Measurements from ENCODE around the gene FHL2. TPM values are rescaled to one million over a fixed set of nuclear protein-coding genes. Genes with fewer than 3 reads are reported as not detected.

Gene FHL2
- total RNA-seq, 1 donor from 2014 or later: 751 TPM

DNA sequence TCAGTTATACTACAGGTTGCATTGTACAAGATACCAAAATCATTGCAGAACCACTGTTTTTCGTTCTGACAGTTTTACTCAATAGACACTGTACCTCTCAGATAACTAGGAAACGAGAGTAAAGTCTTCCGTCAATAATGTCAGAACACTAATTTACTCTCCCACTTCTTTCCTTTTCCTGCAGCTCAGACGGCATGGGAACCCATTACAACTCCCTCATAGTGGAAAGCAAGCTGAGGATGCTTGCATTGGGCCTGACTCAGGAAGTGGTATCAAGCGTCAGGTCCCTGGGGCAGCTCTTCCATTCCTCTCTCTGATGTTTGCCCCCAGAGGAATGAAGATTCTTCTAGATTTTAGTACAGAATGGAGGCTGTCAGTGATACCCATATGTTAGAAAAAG, 23.9 kb upstream of the FHL2 start:
- no peak for DNase-seq (ENCODE audit: low read depth)

DNA sequence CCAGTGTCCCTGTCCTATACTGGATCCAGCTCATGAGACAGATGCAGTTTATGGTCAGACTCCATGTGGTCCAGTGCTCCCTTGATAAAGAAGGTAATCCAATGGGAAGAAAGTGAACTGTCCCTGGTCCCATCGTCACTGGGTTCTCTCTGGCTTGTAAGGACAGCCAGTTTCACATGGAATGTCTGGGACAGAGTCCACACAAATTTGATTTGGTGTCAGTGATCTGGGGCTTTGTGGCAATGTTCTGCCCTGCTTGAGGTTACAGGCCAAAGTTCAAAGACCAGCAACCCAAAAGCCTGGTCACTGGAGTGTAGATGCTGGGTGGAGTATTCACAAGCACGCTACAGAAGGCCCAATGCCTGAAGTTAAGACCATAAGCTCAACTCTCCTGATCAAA, 22.2 kb upstream of the FHL2 start:
- no peak for DNase-seq (ENCODE audit: low read depth)

DNA sequence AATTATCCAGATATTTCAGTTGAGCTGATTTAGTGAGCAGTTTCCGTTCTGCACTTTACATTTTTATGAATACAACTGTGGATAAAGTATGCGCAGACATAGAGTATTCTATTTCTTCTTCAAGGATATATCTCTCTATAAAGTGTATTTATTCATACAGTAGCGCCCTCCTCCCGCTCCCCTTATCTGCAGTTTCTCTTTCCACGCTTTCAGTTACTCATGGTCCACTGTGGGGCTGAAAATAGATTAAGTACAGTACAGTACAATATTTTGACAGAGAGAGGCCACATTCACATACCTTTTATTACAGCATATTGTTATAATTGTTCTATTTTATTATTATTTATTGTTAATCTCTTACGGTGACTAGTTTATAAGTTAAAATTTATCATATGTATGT, 19.7 kb upstream of the FHL2 start:
- no peak for DNase-seq (ENCODE audit: low read depth)

DNA sequence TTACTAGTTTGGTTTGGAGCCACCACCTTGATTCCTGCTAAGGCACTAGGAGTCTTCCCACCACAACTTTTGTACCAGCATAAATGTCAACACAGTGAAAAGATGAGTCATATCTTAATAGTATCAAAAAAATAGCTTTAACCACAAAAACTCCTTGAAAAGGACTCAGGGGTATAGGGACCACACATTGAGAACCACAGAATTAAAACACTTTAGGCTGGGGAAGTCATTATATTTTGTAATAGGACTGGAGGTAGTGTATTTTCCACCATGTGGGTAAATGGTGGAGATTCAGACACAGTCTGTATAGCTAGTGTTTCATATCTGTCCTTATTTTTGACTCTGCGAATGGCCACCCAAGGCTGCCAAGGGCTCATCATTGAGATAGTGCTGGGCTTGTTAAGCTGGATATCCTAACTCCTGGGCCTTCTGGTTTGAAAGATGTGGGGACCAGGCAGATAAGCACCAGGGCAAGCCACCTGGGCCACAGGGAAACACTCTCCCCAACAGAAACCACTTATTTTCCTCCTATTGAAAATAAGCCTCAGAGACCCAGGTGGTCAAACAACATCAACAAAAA, 19.1 kb upstream of the FHL2 start:
- DNase-seq (ENCODE audit: low read depth): peak; percentile 78

DNA sequence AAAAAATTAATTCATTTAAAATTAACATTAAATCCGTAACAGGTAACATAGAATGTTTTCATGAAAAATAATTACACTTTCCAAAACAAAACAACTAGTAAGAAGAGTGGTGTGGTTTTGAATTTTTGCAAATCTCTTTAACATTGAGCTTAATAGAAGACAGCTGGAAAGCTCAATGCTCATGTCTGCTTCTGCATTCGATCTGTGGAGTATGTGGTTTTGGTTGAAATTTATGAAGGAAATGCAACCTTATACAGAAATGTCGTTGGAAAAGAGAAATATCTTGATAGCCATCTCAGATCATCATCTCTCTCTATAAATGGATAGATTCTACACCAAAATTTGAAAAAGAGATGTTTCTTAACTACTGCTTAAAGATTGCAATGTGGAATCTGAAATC, 17.3 kb upstream of the FHL2 start:
- no peak for DNase-seq (ENCODE audit: low read depth)

DNA sequence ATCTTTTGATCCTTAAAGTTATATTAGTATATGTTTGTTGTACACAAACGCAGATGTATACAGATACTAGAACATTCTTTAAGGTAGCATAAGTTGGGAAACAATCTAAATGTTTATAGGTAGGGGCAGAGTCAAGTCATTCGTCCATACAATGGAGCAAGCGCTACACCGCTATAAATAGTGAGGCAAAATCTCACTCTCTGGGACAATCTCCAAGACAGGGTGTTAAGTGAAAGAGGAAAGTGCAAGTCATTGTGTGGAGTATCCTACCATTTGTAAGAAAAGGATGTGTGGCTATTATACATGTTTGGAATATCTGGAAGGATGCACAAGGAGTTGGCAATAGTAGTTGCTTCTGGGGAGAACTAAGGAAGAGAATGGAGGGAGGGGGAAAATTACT, 16.2 kb upstream of the FHL2 start:
- DNase-seq (ENCODE audit: low read depth): no peak

DNA sequence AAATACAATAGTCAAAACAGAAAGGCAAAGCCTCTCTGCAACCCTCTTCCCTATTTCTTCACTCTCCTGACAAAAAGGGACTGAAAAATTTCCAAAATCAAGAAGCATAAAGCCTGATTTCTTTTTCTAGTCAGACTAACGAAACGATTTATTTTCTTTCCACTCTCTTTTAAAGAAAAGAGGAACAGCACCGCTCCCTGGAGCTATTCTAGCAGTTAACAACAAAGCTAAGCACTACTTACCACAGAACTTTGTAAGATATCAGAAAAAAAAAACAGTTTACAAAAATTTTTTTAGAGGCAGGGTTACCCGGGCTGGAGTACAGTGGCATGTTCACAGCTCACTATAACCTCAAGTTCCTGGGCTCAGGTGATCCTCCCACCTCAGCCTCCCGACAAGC, 14.4 kb upstream of the FHL2 start:
- DNase-seq (ENCODE audit: low read depth): no peak

DNA sequence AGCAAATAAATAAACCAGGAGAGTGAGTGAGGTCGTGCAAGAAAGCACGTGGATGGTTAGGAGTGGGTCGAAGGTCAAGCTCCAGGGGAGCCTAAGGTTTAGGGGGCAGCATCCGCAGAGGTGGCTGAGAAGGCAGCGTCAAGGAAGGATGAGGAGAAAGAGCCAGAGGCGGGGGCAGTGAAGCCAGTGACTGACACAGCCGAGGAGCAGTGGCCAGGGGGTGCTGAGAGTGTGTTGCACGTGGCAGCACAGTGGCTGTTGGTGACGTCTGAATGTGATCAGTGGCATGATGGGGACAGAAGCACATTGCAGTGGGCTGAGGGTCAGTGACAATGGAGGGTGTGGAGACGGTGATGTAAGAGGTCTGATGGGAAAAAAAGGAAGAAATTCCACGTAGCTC, 13.7 kb upstream of the FHL2 start:
- no peak for DNase-seq (ENCODE audit: low read depth)

DNA sequence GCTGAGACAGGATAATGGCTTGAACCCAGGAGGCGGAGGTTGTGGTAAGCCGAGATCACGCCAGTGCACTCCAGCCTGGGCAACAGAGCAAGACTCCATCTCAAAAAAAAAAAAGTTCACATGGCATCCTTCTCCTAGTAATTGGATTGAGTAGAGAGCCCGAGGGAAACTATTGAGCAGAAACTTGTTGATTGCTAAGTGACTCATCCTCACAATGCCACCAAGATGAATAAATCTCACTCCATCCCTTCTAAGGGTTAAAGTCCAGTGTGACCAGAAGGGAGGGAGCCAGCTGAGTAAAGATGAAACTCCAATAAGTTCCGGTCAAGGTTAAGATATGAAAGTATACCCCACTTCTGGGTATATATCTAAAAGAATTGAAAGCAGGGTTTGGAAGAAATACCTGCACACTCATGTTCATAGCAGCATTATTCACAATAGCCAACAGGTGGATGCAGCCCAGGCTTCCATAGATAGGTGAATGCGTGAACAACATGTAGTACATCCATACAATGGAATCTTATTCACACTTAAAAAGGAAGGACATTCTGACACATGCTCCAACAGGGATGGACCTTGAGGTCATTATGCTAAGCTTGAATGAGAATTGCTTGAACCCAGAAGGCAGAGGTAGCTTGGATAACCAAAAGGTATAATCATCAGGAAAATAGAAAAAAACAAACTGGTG, 13.0 kb upstream of the FHL2 start:
- DNase-seq (ENCODE audit: low read depth): peak; percentile 96

DNA sequence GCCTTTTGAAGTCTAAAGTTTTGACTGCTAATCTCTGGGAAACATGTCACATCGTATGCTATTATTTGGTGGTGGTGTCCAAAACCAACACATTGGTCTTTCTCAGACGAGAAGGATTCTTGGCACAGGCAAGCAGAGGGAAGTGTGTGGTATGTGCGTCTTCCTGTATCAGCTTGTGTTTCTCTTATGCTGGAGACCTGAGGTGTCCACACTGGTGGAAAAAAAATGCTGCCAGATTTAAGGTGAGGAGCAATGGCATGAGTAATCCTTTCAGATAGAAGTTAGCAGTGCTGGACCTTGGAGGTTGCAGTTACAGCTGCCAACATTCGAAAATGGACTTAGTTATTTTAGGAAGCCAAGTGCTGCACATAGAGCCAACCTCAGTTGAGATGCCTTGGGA, 11.7 kb upstream of the FHL2 start:
- peak; percentile 57 for DNase-seq (ENCODE audit: low read depth)

DNA sequence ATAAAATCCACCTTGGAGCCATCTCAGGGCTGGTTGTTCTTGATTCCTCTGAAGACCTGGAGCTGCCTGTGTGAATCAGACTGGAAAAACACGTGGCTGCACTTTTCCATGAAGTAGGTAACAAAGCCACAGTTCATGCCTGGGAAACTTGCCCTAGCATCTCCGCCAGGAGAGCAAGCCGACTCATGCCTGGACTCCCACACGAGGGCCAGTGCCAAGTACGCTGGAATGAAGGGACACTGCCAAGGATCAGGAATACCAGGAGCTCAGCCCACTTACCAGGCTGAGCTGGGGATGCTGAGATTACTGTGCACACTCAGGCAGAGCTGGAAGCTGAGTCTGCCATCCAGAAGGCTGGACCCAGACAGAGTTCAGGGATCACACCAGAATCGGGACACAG, 10.9 kb upstream of the FHL2 start:
- peak; percentile 99 for DNase-seq (ENCODE audit: low read depth)

DNA sequence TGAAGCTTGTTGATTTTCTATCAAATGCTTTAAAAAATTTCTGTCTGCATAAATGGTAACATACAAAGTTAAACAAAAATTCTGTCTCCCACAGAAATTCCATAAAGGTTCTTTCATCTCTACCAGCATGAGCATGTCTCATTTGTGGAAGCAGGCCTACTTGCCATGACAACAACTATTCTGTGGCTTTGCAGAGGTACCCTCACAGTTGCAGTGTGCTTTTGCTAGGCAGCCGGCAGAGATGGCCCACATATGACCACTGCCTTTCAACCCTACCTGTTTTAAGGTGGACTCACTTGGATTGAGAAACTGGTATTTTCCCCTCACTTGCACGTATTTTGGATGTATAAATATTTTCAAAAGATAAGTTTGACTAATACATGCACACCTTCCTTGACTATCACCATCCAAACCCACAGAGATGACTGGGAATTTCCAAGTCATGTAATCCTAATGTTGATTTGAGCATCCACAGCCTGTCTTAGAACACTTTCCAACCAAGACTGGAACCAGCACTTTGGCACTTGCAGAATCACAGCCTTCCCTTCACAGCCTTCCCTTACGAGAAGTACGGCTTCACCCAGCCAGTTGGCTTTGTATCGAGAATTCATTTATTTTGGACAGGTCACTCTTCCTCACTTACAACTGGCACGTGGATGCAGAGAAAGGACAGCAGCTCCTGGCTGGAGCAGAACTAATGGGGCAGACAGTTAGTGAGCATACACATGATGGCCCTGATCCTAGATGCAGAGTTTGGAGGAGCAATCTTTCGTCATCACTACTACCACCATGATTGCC, 9.3 kb upstream of the FHL2 start:
- DNase-seq (ENCODE audit: low read depth): no peak

DNA sequence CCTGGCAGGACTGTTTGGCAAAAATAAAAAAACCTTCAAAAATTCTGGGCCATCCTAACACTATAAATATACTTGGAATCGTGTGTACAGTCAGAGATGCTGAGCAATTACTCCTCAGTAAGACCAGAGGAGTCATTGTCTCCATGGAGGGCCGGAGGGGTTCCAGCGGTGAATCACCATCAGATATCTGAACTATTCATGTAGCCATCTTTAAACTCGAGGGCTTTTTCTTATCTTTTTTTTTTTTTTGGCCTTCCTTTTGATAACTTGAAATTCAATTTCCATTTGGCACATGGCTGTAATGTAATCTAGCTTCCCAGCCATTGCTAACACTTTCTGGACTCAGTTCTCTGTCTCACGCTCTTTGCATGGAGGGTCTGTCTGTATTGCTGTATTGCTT, 7.4 kb upstream of the FHL2 start:
- DNase-seq (ENCODE audit: low read depth): no peak

DNA sequence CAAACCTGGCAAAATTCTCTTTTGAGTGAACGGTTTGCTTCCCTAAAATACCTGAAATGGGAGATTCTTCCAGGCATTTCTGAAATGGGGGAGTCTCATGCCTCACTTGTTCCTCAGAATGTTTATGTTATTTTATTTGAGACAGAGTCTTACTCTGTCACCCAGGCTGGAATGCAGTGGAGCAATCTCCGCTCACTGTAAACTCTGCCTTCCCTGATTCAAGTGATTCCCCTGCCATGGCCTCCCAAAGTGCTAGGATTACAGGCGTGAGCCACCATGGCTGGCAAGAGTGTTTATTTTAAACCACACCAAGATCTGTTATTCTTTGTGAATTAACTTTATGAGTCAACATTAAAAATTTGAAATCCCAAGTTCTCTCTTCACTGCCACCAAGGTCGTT, 6.4 kb upstream of the FHL2 start:
- DNase-seq (ENCODE audit: low read depth): peak; percentile 71

DNA sequence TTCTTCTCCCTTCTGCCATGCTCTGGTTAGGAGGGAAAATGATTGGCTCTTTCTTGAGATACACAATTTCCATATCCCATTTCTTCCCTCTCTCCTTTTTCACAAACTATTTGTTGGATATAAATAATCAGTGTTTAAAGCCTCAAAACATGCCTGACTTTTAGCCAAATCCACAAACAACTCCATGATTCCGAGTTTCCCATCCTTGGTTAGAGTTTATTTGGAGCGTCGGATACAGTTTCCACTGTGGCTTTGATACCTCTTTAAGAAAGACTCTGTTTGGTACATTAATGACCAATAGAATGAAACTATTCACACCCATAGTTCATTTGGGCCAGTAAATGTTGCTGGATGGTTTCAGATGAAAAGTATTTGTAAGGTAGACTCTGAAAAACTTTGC, 5.9 kb upstream of the FHL2 start:
- no peak for DNase-seq (ENCODE audit: low read depth)

DNA sequence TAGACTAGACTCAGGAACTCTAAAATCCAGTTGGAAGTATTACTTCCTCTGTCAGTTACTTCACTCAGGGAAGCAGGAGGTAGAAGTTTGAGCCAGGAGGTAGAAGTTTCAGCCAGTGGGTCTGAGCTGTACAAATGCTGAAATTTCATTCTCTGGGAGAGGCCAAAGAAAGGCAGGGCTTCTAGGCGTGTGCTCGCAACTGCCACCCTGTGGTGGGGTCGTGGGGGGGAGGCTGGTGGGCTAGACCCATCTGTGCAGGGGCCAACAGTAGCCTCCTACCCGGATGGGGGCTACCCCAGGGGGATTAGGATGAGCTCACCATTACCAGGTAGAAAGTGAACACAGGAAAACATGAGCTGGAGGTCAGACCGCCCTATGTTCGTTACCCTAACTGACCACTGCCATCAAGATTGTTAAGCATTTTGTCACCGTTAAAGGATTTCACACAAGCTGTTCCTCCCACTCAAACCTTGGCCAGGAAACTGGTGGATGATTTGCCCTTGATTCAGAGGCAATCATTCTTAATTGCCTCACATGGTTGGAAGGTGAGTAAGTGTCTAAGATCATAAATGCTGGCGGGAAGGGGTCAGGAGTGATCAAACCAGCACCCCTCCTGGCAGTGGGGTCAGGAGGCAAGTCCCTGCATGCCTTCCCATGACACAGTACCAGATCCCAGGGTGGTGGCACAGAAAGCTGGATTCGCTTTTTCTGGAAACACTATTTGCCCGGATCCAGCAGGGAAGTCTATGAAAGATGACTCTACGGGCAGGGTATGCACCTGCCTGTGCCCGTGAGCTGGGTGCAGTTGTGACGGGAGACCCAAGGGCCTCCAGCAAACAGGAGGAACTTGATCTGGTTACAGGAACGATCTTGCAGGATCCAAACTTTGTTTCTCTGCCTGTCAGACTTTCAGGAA, 5.2 kb upstream of the FHL2 start:
- DNase-seq (ENCODE audit: low read depth): peak; percentile 100

DNA sequence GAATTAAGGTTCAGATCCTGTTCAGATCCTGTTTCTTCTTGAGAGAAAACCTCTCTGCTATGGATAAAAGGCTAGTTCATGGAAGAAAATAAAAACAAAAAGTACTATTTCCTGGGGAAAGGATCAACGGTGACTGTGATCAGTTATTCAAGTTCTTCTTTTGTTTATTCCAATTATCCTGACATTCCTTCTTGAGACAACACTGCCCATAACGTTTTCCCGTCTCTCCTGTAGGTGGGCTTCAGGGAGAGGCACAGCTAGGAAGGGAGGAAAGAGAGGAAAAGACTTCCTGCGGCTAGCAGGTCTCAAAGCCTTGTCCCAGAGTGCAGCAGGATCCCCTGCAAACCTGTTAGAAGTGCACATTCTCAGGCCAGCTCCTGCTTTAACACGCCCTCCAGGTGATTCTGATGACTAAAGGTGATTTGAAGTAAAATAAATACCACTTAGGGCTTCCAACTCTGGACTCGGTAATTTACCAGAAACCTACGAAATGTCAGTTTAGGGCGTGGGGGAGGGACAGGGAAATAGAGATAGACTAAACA, 4.5 kb upstream of the FHL2 start:
- DNase-seq (ENCODE audit: low read depth): no peak

DNA sequence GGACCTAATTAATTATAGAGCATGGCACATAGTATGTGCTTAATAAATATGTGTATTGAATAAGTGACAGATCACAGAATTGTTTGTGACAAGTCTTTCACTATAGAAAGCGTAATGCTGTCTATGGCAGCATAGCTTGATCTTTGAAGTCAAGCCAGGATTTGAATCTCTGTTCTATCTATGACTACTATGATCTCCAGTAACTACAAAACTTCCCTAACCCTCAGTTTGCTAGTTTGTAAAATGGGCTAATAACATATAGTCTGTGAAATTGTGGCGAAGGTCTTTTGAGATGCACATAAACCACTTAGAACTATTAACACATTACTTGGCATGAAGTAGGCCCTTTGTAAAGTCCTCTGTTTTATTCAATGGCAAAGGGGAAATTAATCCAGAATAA, 4.0 kb upstream of the FHL2 start:
- no peak for DNase-seq (ENCODE audit: low read depth)

DNA sequence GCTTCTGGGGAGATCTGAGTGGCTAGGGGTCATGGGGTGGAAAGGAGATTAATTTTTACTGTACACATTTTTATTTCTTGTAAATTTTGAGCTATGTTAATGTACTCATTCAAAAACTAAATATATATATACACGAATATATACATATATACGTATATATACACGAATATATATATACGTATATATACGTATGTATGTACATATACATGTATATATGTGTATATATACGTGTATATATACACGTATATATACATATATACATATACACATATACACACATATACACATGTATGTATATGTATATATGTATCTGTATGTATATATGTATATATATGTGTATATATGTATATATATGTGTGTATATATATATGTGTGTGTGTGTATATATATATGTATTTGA, 3.0 kb upstream of the FHL2 start:
- DNase-seq (ENCODE audit: low read depth): no peak

DNA sequence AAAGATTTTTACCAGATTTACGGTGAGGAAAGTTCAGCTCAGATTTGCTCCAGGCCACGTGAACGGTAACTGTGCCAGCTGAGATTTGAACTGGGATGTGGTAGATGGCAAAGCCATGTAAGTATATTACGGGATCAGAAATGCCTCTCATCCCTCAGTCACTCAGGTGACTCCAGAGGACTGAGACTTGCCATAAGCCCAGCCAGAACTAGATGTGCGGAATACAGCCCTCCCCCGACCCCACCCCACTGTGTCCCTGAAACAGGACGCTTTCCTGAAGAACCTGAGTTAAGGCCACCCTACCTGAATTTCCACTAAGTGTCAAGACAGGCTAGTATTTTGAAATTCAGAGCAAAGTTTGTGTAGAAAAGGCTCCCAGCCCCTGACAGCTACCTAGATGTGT, 1.3 kb upstream of the FHL2 start:
- no peak for DNase-seq (ENCODE audit: low read depth)

DNA sequence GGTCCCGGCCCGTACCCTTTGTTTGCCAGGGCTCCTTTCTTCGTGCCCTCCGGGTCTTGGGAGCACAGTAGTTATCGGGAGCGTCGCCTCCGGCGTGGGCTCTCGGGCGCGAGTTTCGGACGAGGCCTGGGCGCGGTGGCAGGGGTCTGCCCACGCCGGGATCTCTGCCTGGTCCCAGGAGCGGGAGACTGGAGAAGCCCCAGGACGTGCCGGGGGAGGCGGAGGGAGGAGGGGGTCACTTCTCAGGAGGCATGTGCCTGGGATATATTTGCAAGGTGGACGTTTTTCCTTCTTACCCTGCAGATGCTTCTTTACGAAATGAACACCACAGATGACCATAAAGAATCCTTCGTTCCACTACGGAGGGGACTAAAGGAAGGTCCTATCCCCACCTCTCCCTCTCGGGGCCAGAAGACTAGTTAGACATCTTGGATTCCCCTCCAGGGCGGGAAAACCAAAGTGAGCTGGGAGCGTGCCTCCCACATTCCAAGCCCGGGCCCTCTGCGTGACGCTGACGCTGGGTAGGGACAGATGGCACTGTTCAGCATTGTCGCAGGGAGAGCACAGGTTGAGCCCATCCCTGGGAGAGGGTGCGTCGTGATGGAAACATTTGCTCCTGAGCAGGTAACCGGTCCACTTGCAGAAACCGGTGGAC, 483 bp upstream of the FHL2 start:
- DNase-seq (ENCODE audit: low read depth): no peak

Data from renal cortical epithelial cell (primary cell).